WTC11 (cell line): ENCODE measurements around the gene PRDX6. TPM values are rescaled to one million over a fixed set of nuclear protein-coding genes. Genes with fewer than 3 reads are reported as not detected.

Experiments
- ATAC-seq: fragments of 200-7000 bp; cut with Tn5 transposase; 2 replicates; pipeline ENCODE4 v1.10.0; 2021; ENCODE audit warnings: mild to moderate bottlenecking, moderate library complexity
- CTCF ChIA-PET: fragments of 300-600 bp; sonication (Branson Sonifier 250); formaldehyde crosslinking; loops from one replicate; lab custom pipeline; 2021; ENCODE audit warnings: antibody characterized with exemption; lab: Charles Lee
- POLR2A ChIA-PET: fragments of 350-600 bp; sonication (Branson Sonifier 250); formaldehyde crosslinking; loops from one replicate; lab custom pipeline; 2021; ENCODE audit warnings: antibody characterized with exemption; lab: Charles Lee
- DNase-seq: peaks from one replicate; pipeline ENCODE4 v3.0.0; 2021; ENCODE audit warnings: low spot score
- H3K27ac Mint-ChIP-seq: 2 replicates; pipeline ENCODE4 v1.8.0; 2021; ENCODE audit warnings: mixed read lengths
- H3K27me3 Mint-ChIP-seq: 2 replicates; pipeline ENCODE4 v1.8.0; 2021; ENCODE audit warnings: low read depth, mild to moderate bottlenecking, moderate library complexity, mixed read lengths
- H3K36me3 Mint-ChIP-seq: 2 replicates; pipeline ENCODE4 v1.8.0; 2021; ENCODE audit warnings: mixed read lengths
- H3K4me1 Mint-ChIP-seq: 2 replicates; pipeline ENCODE4 v1.8.0; 2022; ENCODE audit warnings: mixed read lengths
- H3K4me3 Mint-ChIP-seq: 2 replicates; pipeline ENCODE4 v1.8.0; 2021; ENCODE audit warnings: mild to moderate bottlenecking, moderate library complexity, mixed read lengths
- H3K9me3 Mint-ChIP-seq: 2 replicates; pipeline ENCODE4 v1.8.0; 2021; ENCODE audit warnings: mixed read lengths
- ATF2 ChIP-seq: sonication (generic); formaldehyde crosslinking; IDR thresholded peaks from 2 replicates; pipeline ENCODE4 v1.8.1; 2022; ENCODE audit warnings: low read depth, missing genetic modification reagents, borderline replicate concordance
- CBFB ChIP-seq: sonication (generic); formaldehyde crosslinking; IDR thresholded peaks from 2 replicates; pipeline ENCODE4 v1.8.1; 2022; ENCODE audit warnings: mild to moderate bottlenecking, low read depth, missing genetic modification reagents
- CTCF ChIP-seq: fragments of 200-600 bp; IDR thresholded peaks from 2 replicates; pipeline ENCODE4 v1.8.0; 2022; ENCODE audit warnings: antibody characterized with exemption
- E2F5 ChIP-seq: sonication (generic); formaldehyde crosslinking; IDR thresholded peaks from 2 replicates; pipeline ENCODE4 v1.8.1; 2022; ENCODE audit warnings: mild to moderate bottlenecking, moderate library complexity, missing genetic modification reagents
- IRF2 ChIP-seq: sonication (generic); formaldehyde crosslinking; IDR thresholded peaks from 2 replicates; pipeline ENCODE4 v1.8.0; 2022; ENCODE audit warnings: low read depth, missing genetic modification reagents, borderline replicate concordance
- JAZF1 ChIP-seq: fragments of 250-450 bp; sonication (Bioruptor Pico); IDR thresholded peaks from 2 replicates; pipeline ENCODE4 v1.9.0; 2021; ENCODE audit warnings: moderate library complexity, mild to moderate bottlenecking, inconsistent platforms
- JUN ChIP-seq: sonication (generic); formaldehyde crosslinking; IDR thresholded peaks from 2 replicates; pipeline ENCODE4 v1.8.0; 2023; ENCODE audit warnings: mild to moderate bottlenecking, missing genetic modification reagents
- MXD4 ChIP-seq: fragments of 250-450 bp; sonication (Bioruptor Pico); IDR thresholded peaks from 2 replicates; pipeline ENCODE4 v1.8.0; 2021; ENCODE audit warnings: mild to moderate bottlenecking, moderate library complexity, borderline replicate concordance
- NFATC4 ChIP-seq: fragments of 250-450 bp; sonication (Bioruptor Pico); IDR thresholded peaks from 2 replicates; pipeline ENCODE4 v1.9.0; 2021; ENCODE audit warnings: mild to moderate bottlenecking
- NR1H2 ChIP-seq: sonication (generic); formaldehyde crosslinking; IDR thresholded peaks from 2 replicates; pipeline ENCODE4 v1.9.0; 2021; ENCODE audit warnings: mild to moderate bottlenecking, moderate library complexity, missing genetic modification reagents
- PRRX2 ChIP-seq: fragments of 250-450 bp; sonication (Bioruptor Pico); IDR thresholded peaks from 2 replicates; pipeline ENCODE4 v1.8.0; 2021; ENCODE audit warnings: mild to moderate bottlenecking
- RORB ChIP-seq: fragments of 250-450 bp; sonication (Bioruptor Pico); IDR thresholded peaks from 2 replicates; pipeline ENCODE4 v1.9.0; 2021; ENCODE audit warnings: mild to moderate bottlenecking
- SP1 ChIP-seq: sonication (generic); formaldehyde crosslinking; conservative IDR thresholded peaks from 2 replicates; pipeline ENCODE4 v1.8.1; 2022; ENCODE audit warnings: missing genetic modification reagents
- TEAD1 ChIP-seq: sonication (generic); formaldehyde crosslinking; IDR thresholded peaks from 2 replicates; pipeline ENCODE4 v1.8.0; 2022; ENCODE audit warnings: mild to moderate bottlenecking, missing genetic modification reagents
- ZNF263 ChIP-seq: sonication (generic); formaldehyde crosslinking; IDR thresholded peaks from 2 replicates; pipeline ENCODE4 v1.8.1; 2022; ENCODE audit warnings: low read depth, mild to moderate bottlenecking, moderate library complexity, missing genetic modification reagents
- ZNF281 ChIP-seq: sonication (generic); formaldehyde crosslinking; IDR thresholded peaks from 2 replicates; pipeline ENCODE4 v1.8.0; 2023; ENCODE audit warnings: mild to moderate bottlenecking, missing genetic modification reagents
- ZNF396 ChIP-seq: fragments of 250-450 bp; sonication (Bioruptor Pico); IDR thresholded peaks from 2 replicates; pipeline ENCODE4 v1.8.0; 2021; ENCODE audit warnings: mild to moderate bottlenecking, moderate library complexity, borderline replicate concordance
- ZNF416 ChIP-seq: fragments of 250-450 bp; sonication (Bioruptor Pico); IDR thresholded peaks from 2 replicates; pipeline ENCODE4 v1.9.0; 2021; ENCODE audit warnings: mild to moderate bottlenecking, inconsistent platforms
- total RNA-seq: library from RNA; stranded (reverse); gene quantifications from 3 replicates; pipeline ENCODE4 v1.2.3, GENCODE V29; 2021

Gene PRDX6
- total RNA-seq, 1 experiment from 2014 or later, result 538 TPM

- peaks cover 45% of the 10 kb centered on the region for H3K4me1 Mint-ChIP-seq
- no peaks in the 10 kb centered on the region for H3K9me3 Mint-ChIP-seq
- H3K27ac Mint-ChIP-seq, result peak overlapping the region; percentile 98
- POLR2A ChIA-PET, result interaction anchor here (0.5 to 1.0 kb wide), 3 partner anchors 45 to 430 kb away, joined by 3 read pairs; no protein-coding TSS in a partner anchor
- peaks cover 16% of the 10 kb centered on the region for H3K36me3 Mint-ChIP-seq
- CTCF ChIA-PET, result interaction anchor here (0.7 to 3.3 kb wide), 22 partner anchors 9 to 422 kb away, joined by 3 to 40 read pairs (median 4); partner anchors contain the start of genes CENPL, DARS2 and PRDX6
- ATAC-seq (no peak), DNase-seq (no peak)
- TF ChIP-seq SP1, result no peak
- no peak for TF ChIP-seq ZNF416 (CRISPR knock-in tag)
- H3K4me3 Mint-ChIP-seq, result peak overlapping the region; percentile 51
- H3K27me3 Mint-ChIP-seq, result no peaks in the 10 kb centered on the region
Measured at GRCh38 chr1:173430677-173431303, 46.3 kb upstream of the PRDX6 start.

GRCh38 chr1:173431304-173432045 lies 45.7 kb upstream of the PRDX6 start:
- peak overlapping the region; percentile 98 for H3K27ac Mint-ChIP-seq
- DNase-seq, result peak; percentile 94
- peak; percentile 61 for ATAC-seq
- CTCF ChIA-PET, result interaction anchor here (0.7 to 3.3 kb wide), 17 partner anchors 8 to 421 kb away, joined by 3 to 40 read pairs (median 4); partner anchors contain the start of genes CENPL, DARS2 and PRDX6
- no peaks in the 10 kb centered on the region for H3K27me3 Mint-ChIP-seq
- peak overlapping the region; percentile 51 for H3K4me3 Mint-ChIP-seq
- TF ChIP-seq E2F5 (CRISPR knock-in tag) (no peak), TEAD1 (0 out of 2 replicates have a peak, but pooled peaks have one; percentile 17), CTCF (peak; percentile 86)
- peaks cover 43% of the 10 kb centered on the region for H3K4me1 Mint-ChIP-seq
- no peaks in the 10 kb centered on the region for H3K9me3 Mint-ChIP-seq
- POLR2A ChIA-PET, result interaction anchor here (0.9 kb wide), 1 partner anchor 44 kb away, joined by 3 read pairs; no protein-coding TSS in a partner anchor
- H3K36me3 Mint-ChIP-seq, result peaks cover 16% of the 10 kb centered on the region

- peaks cover 39% of the 10 kb centered on the region for H3K4me1 Mint-ChIP-seq
- no peak for TF ChIP-seq PRRX2 (CRISPR knock-in tag)
- no peak for TF ChIP-seq ATF2 (CRISPR knock-in tag)
- TF ChIP-seq NR1H2 (CRISPR knock-in tag), result no peak
- TF ChIP-seq RORB (CRISPR knock-in tag), result no peak
- no peak for TF ChIP-seq NFATC4 (CRISPR knock-in tag)
- no peak overlapping the region for H3K27ac Mint-ChIP-seq
- no peaks in the 10 kb centered on the region for H3K9me3 Mint-ChIP-seq
- no peaks in the 10 kb centered on the region for H3K27me3 Mint-ChIP-seq
- DNase-seq (no peak), ATAC-seq (no peak)
- H3K36me3 Mint-ChIP-seq, result peaks cover 16% of the 10 kb centered on the region
- CTCF ChIA-PET, result no interaction called here
- no peak overlapping the region for H3K4me3 Mint-ChIP-seq
- POLR2A ChIA-PET, result no interaction called here
Measured at GRCh38 chr1:173432331-173432730, 44.8 kb upstream of the PRDX6 start.

- ChIA-PET CTCF (no interaction called here), POLR2A (interaction anchor here (0.5 kb wide), 1 partner anchor 383 kb away, joined by 3 read pairs; no protein-coding TSS in a partner anchor)
- ATAC-seq (no peak), DNase-seq (no peak)
- Mint-ChIP-seq H3K27me3 (no peaks in the 10 kb centered on the region), H3K4me1 (peaks cover 39% of the 10 kb centered on the region), H3K9me3 (no peaks in the 10 kb centered on the region), H3K4me3 (no peak overlapping the region), H3K36me3 (peaks cover 19% of the 10 kb centered on the region), H3K27ac (0 out of 2 replicates have a peak overlapping the region, but pooled peaks have one; percentile 16)
- TF ChIP-seq ATF2 (CRISPR knock-in tag) (no peak), JUN (CRISPR knock-in tag) (no peak), CBFB (CRISPR knock-in tag) (no peak), ZNF263 (no peak), ZNF396 (no peak), IRF2 (CRISPR knock-in tag) (no peak), MXD4 (CRISPR knock-in tag) (no peak), ZNF281 (CRISPR knock-in tag) (no peak), JAZF1 (CRISPR knock-in tag) (no peak)
Measured at GRCh38 chr1:173433751-173434326, 43.3 kb upstream of the PRDX6 start.
